Measurements from ENCODE around the gene HERPUD2.
"Not testable (repeated sequence)": the region's sequence is repeated elsewhere in the genome, so short reads cannot be mapped to it uniquely, and the experiment has no call there.

The HERPUD2 gene

DNA sequence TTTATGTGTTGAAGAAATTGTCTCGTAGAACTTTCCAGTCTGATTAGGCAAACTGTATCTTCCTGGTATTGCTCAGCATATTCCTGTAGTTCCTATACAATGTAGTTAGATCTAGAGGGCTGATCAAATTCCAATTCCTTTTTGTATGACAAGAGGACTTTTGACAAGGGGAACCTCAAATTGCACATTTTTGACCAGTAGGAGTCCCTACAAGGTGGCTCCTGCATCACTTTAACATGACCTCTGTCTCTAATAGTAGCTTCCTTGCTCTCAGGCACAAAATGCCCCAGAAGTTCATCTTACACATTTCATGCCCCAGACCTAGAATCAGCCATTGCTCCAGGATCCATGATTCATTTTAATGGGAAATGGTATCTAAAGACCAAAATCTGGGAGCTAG is 18.7 kb downstream of the HERPUD2 start:
- DNase-seq, result no peak

DNA sequence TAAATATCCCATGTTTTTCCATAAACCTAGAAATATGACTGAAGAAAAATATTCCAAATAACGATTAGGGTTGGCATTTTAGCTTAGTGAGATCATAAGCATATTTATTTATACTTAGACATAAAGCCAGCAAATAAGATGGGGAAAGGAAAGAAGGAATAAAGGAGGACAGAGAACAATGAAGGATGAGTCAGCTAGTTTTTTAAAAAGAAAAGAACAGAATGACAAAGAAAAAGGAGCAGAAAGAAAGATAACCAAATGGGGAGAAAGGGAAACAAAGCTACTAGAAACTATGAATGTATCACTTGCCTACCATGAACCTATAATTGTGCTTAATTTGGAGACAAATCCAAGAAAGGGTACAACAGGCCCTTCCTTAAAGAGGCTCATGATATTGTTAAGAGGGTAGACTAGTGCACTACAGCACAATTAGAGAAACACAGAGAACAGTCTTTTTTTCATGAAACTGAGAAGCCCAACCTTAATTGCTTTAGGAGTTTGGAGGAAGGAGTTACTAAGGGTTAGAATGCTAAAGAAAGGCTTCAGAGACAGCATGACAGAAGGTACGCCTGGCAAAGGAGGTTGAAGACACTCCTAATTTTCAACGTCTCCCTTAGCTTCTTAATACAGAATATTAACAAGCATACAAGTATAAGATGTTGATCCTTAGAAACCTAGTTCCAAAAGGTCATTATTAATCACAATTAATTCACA is 23.9 kb downstream of the HERPUD2 start:
- DNase-seq, result no peak

DNA sequence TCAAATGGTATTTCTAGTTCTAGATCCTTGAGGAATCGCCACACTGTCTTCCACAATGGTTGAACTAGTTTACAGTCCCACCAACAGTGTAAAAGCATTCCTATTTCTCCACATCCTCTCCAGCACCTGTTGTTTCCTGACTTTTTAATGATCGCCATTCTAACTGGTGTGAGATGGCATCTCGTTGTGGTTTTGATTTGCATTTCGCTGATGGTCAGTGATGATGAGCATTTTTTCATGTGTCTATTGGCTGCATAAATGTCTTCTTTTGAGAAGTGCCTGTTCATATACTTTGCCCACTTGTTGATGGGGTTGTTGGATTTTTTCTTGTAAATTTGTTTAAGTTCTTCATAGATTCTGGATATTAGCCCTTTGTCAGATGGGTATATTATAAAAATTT is 34.5 kb downstream of the HERPUD2 start:
- DNase-seq, result not testable (repeated sequence)

DNA sequence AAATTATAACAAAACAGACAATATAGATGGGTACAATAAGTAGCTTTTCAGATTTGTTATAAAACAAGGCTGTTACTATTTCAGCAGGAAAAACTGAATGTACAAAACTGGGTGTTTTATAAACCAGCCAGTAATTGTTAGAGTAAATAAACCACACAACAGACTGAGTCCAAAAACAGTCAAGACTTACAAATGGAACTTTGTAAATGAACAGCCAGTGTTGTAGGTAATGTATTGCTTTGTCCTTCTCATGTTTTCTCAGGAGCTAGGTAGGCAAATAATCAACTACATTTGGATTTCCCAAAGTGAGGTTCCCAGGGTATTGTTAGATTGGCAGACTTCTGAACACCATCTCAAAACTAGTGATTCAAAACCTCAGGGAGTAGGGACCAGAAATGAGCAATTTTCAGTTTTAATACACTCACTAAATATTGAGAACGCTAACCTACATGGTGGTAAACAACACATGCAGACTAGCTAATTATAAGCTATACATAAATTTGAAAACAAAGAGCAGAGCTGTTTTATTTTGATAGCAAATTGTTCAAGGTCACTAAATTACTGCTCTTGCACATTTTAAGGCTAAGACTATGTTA is 36.2 kb downstream of the HERPUD2 start:
- no peak for DNase-seq

DNA sequence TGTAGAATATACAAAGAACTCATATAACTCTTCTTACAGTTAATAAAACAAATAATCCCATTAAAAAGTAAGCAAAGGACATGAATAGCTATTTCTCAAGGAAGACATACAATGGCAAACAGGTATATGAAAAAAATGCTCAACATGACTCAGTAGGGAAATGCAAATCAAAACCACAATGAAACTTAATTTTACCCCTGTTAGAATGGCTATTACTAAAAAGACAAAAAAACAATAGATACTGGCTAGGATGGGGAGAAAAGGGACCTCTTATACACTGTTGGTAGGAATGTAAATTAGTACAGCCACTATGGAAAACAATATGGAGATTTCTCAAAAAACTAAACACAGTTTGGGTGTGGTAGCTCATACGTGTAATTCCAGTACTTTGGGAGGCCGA is 37.8 kb downstream of the HERPUD2 start:
- no peak for DNase-seq

DNA sequence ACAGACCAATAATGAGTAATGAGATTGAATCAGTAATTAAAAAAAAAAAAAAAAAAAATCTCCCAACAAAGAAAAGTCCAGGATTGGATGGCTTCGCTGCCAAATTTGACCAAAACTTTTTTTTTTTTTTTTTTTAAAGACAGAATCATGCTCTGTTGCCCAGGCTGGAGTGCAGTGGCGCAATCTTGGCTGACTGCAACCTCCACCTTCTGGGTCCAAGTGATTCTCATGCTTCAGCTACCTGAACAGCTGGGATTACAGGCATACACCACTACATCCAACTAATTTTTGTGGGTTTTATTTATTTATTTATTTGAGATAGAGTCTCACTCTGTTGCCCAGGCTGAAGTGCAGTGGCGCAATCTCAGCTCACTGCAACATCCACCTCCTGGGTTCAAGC is 40.4 kb downstream of the HERPUD2 start:
- DNase-seq, result not testable (repeated sequence)

DNA sequence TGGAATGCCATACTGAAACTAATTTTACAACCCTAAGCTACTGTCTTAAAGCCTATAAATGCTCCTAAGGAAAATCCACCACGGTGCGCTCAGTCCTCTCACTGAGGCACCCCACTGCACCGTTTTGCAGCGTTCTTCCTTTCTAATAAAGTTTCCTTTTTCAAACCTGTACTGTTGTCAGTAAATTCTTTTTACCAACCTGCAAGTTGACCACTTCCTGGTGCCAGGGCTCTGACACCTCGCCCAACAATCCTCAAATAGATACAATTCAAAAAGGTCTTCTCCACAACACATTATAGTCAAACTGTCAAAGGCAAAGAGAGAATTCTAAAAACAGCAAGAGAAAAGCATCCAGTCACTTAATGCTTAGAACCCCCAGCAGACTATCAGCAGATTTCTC is 42.8 kb downstream of the HERPUD2 start:
- no peak for DNase-seq

DNA sequence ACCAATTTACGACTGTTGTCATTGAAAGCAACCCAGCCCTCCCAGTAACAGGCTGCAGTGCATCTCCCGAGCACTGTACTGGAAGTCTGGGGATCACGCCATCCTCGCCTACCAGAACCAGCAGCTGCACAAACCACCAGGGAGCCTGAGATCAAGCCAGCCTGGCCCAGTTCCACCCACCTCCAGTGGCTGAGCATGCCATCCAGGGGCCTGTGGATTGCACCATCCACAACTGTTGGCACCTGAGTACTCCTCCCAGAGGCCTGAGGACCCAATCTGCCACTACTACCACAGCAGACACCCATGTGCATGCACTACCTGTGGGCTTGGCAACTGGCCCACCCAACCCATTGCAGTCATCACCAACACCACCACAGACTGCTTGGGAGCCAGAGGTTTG is 44.2 kb downstream of the HERPUD2 start:
- DNase-seq, result no peak

DNA sequence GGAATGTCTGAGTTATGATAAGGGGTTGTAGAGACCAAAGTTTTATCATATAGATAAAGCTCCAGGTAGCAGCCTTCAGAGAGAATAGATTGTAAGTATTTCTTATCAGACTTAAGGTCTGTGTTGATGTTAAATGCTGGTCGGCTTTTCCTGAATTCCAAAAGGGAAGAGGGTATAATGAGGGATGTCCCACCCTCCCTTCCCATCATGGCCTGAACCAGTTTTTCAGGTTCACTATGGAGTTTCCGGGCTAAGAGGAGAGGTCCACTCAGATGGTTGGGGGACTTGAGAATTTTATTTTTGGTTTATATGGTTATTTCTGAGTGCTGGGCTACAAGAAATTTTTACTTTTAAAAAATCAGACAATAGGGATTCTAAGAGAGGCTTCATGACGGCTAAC is 45.2 kb downstream of the HERPUD2 start:
- DNase-seq, result no peak

DNA sequence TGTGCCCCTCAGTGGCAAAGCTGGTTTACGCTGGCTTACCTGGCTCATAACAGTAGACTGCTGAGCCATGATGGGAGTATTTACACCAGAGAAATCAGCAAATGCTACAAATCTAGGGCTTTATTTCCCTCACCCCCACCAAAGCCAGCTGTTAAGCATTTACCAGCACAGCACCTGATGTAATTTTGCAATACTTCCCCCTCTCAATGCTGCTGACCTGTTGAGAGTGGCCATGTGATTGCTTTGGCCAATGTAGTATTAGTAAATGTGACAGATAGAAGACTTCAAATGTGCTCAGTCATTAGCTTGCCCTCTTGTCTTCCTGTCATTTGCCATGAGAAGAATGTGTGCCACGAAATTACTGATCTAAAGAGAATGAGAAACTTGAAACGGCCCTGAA is 46.6 kb downstream of the HERPUD2 start:
- no peak for DNase-seq

DNA sequence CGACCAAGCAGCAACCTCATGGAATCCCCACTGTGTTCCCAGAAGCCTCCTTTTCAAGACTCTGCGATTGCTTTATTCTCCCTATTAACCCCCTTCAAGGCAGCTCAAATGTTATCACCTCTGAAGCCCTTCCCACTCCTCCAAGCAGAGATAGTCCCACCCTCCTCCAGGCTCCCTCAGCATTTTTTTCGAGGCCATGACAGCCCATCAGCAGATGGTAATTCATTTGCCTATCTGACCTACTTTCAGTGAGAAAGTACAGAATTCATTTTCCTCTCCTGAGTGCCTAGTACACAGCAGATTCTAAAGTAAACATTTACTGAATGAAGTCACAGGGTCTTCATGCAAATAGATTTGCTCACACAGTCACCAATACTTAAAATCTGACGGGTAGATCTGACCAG is 47.8 kb downstream of the HERPUD2 start:
- DNase-seq, result no peak

DNA sequence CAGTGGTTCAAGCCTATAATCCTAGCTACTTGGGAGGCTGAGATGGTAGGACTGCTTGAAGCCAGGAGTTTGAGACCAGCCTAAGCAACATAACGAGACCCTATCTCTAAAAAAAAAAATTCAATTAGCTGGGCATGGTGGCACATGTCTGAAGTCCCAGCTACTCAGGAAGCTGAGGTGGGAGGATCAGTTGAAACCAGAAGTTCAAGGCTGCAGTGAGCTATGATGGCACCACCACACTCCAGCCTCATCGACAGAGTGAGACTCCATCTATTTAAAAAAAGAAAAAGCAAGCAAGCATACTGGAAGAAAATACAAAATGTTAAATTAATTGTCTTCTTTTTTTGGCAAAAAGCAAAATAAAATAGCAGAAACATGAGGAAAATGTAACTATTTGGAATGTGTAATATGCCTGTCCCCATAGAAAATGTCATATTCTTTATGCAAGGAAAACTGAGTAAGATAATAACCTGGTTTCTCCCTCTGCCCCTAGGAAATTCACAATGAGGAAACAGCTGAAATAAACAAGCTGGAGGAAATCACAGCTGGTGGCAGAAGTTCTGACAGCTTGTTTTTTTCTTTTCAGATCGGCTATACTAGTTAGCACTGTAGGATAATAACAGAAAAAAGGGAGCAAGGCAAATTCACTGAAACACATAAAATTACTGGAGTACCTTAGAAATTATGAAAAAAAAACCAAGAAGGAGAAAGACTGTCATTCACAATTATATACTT is 48.5 kb downstream of the HERPUD2 start:
- no peak for DNase-seq

DNA sequence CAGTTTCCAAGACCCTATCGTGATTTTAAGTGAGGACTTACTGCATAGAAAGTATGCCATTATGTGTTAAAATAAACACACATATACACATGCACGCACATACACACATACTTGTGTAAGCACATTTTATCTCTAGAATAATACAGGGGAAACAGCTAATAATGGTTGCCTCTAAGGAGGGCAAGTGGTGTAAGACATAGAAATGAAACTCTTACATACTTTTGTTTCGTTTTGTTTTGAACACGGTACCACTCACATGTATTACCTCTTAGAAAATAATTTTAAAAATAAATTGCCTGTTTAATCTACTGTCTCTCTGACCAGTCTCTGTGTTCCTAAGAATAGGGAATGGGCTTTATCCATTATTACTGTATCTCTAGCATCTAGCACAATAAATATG is 49.2 kb downstream of the HERPUD2 start:
- no peak for DNase-seq

DNA sequence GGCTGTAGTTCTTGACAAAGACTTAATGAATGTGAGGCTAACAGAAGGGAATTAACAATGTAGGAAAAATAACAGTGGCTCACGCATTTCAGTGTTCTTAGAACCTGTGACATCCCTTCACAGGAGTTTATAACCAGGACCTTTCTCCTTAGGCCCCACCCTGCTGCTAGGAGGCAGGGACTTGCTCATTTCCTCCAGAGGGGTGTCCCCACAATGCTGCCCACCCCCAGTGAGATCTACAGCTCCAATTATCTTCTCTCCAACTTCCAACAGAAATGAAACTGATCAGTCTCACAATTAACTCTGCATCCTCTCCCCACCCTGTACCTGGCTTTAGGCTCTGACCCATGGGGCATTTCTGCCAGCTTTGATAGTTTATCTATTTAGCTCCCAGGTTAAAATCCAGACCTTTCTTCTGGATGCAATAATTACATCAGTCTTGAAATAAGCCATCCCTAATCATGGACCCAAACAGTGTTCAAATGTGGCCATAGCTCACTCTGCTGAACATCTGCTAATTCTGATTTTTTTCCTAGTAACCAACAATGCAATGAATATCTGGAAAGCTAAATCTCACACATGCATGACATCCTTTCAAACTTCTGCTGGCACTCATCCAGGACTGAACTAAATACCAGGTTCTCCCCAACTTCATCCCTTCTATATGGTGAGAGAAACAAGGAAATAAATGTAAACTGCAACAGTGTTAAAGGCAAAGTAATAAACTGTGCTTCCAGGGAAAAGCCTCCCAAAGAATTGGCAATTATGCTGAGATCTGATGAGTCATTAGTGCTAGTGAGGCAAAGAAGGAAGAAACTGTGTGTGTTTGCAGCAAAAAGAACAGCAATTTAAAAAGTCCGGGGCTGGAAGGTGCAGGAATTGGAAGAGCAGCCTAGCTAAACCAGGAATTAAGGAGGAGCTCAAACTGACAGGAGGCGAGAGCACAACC is 64.6 kb downstream of the HERPUD2 start:
- DNase-seq, result no peak

DNA sequence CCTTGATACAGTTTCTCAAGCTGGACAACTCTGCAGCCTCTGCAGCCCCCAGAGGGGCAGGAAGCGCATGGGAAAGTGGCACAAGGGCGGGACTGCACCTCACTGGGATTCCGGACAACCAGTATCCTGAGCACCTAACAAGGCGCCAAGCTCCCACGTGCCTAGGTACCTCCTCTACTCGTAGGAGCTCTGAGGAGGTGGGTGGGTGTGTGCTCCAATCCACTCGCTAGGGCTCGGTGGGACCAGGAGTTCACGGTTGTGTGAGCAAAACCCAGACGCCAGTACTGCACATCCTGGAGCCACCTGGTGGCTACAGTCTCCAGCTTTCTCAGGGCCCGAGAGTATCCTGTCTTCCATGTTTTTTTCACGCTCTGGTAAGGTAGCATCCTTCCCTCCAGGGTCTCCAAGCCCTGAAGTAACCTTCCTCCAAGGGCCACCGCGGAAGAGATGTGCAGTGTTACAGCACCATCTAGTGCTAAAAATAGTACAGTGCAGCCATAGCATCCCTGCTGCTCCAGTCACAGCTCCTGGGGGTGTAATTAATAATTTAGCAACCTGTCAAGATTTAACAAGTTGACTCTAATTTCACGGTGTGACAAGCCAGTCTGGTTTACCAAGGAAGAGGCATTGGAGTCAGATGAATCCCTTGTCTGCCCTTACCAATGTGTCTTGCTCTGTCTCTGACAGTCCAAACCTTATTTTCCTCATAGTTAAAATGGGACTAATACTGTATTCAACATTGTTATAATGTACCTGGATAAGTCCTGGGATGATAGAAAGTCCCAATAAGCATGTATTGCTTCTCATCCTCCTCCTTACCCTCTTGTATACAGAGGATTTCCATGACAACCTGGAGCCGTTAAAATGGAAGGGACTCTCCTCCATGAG is 70.4 kb downstream of the HERPUD2 start:
- peak; percentile 7 to 21 for DNase-seq

DNA sequence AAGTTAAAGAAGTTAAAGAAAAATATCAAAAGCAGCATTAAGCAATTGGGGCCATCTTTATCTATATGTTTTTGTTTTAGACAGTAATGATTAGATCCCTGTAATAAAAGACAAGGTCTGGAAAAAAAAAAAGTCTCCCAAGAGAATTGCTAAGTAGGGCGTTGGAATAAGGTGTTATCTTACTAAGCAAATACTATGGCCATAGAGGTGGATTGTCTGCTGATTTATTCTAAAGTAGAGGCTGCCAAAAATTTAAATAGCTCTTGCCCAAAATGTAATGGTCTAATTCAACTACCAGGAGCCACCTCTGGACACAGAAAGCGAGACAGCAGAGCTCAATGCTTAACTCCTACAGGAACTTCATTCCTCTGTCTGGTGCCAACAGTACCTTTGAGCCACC is 71.6 kb downstream of the HERPUD2 start:
- no peak for DNase-seq

DNA sequence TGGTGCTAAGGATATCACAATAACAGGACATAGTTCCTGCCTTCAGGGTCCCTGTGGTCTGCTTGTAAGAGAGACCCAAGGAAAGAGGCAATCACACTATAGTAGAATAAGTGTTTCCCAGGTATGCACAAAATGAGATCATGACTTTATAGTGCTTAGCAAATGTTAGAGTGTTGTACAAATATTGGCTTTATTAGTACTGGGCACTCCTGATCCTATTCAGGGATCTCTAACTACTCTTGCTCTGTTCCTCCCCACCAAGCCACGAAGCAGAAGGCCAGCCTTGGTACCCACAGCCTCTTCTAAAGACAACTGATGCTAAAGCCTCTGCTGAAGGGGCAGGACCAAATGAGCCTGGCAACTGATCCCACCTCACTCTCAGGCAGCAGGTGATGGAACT is 75.1 kb downstream of the HERPUD2 start:
- DNase-seq, result no peak

DNA sequence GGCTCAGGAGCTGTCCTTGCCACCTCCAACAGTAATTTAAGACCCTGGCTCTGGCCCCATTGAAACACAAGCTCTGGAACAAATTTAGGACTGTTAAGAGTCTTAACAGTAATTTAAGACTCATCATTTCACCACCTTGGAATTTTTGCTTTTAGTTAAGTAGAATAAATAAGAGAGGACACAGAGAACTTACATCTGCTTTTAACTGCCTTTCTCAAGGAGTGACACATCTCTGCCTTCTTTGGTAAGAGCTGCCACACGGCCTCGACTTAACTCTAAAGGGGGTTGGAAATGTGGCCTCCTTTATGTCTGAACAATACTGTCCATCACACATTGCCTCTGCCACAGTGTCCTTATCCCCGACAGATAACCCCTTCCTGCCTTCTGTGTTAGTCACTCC is 77.9 kb downstream of the HERPUD2 start:
- no peak for DNase-seq

DNA sequence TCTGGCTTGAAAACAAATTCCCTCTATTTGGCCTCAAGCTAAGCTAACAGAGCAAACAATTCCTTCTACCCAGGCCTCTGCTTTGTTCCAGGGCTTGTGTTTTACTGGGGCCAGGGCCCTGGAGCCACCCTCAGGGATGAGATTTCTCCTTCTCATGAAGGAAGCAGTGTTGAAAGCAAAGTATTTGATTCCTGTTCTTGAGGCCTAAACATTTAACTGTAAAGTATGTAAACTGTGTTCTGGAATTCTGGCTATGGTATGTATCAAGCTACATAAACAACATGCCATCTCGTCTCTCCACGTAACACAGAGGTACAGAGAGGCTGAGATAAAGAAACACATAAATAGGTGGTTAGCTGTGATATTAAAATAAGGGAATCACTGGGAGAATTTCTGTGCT is 81.8 kb downstream of the HERPUD2 start:
- no peak for DNase-seq

DNA sequence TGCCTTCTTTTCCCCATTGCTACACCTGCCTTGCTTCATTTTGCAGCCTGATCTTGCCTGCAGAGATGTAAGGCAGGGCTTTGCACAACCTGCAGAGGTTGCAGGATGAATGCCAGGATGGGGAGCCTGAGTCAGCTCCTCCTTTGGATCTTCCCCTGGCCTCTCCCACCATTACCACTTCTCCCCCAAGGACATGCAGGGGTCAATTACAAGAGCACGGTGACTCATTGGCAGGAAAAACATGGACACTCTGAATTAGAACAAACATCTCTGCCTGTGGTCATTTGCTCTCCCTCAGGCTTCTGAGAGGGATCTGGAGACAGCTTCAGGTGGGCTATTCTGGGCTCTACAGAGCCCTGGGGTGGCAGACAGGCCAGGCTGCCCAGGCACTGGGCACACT is 89.2 kb downstream of the HERPUD2 start:
- DNase-seq, result no peak

DNA sequence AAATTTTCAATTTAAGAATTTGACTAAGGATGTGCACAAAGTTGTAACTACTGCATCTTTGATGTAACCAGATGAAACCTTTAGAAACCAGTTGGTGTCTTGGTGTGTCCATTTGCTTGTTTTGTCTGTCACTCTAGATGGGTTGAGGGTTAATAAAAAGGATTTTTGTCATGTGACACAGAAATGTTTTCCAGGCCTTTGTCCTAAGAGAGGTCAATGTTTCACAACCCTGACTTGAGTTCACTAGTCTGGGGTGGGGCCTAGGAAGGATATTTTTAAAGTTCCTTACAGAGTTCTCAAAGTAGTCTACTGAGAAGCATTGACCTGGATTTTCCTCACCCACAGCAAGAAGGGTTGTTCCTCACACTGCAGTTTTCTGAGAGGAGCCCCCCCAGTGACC is 90.3 kb downstream of the HERPUD2 start:
- DNase-seq, result no peak

DNA sequence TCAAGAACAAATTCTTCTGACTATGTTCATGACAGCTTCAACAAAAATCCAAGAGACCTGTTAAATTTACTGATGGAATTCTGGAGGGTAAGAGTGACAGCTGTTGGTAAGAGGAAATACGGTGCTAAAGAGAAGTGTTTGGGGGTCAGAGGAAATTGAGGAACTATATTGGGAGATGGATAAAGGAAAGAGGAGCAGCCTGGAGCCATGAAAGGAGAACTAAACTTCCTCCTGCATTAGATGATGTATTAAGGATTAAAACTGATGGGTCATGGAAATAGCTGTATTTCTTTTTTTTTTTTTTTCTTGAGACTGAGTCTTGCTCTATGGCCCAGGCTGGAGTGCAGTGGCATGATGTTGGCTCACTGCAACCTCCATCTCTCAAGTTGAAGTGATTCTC is 95.3 kb downstream of the HERPUD2 start:
- no peak for DNase-seq
